Lung (tissue), 12 donors: ENCODE results near the gene ADAMTS6. TPM values are rescaled to one million over a fixed set of nuclear protein-coding genes. Genes with fewer than 3 reads are reported as not detected.

Source experiments
- ATAC-seq: fragments of 200-7000 bp; cut with Tn5 transposase; one replicate; pipeline ENCODE4 v1.9.1; 2020; ENCODE audit warnings: moderate number of reproducible peaks; ENCODE audit not compliant: insufficient read depth, low FRiP score
- DNase-seq, 3 donors: peaks; one replicate each; pipeline ENCODE4 v3.0.0-alpha.2; 2013 to 2017
- H3K27ac ChIP-seq, 2 donors: one replicate each; pipeline ENCODE4 v1.5.1; 2013; ENCODE audit warnings: mild to moderate bottlenecking in 2 of 2, moderate library complexity in 2 of 2, control low read depth in 1 of 2, inconsistent platforms in 1 of 2, low read depth in 1 of 2, low read length in 1 of 2
- H3K27me3 ChIP-seq, 3 donors: one replicate each; pipeline ENCODE4 v1.5.1; 2013; ENCODE audit warnings: low read length in 2 of 3; ENCODE audit not compliant: control insufficient read depth in 3 of 3, insufficient read depth in 3 of 3
- H3K36me3 ChIP-seq, 4 donors: one replicate each; pipeline ENCODE4 v1.5.1; 2013; ENCODE audit warnings: low read length in 4 of 4, mild to moderate bottlenecking in 1 of 4, moderate library complexity in 1 of 4; ENCODE audit not compliant: control insufficient read depth in 4 of 4, insufficient read depth in 4 of 4
- H3K4me1 ChIP-seq, 5 donors: one replicate each; pipeline ENCODE4 v1.5.1; 2013; ENCODE audit warnings: low read length in 5 of 5, mild to moderate bottlenecking in 2 of 5, moderate library complexity in 1 of 5; ENCODE audit not compliant: control insufficient read depth in 5 of 5, insufficient read depth in 5 of 5
- H3K4me3 ChIP-seq: one replicate; pipeline ENCODE4 v1.5.1; 2013; ENCODE audit warnings: mild to moderate bottlenecking, control low read depth, moderate library complexity
- H3K9ac ChIP-seq, 2 donors: one replicate each; pipeline ENCODE4 v1.5.1; 2013; ENCODE audit warnings: low read length in 2 of 2, control low read depth in 1 of 2; ENCODE audit not compliant: insufficient read depth in 1 of 2
- H3K9me3 ChIP-seq, 4 donors: one replicate each; pipeline ENCODE4 v1.5.1; 2013; ENCODE audit warnings: low read length in 3 of 4, mild to moderate bottlenecking in 1 of 4, moderate library complexity in 1 of 4; ENCODE audit not compliant: control insufficient read depth in 4 of 4, insufficient read depth in 3 of 4
- CTCF ChIP-seq: IDR thresholded peaks from 2 replicates; pipeline ENCODE4 v1.5.1; 2012; ENCODE audit warnings: mild to moderate bottlenecking; ENCODE audit errors: control extremely low read depth, extremely low read depth
- WGBS, 2 donors: extraction: QIAGEN DNeasy Blood & Tissue Kit; methylation state at CpG; one replicate each; pipeline ENCODE4 v1.1.7; 2013; 5-methylcytosine and 5-hydroxymethylcytosine counted together
- polyA plus RNA-seq, 2 donors: library from polyadenylated mRNA; stranded (reverse); fragments of 200-250 nt; gene quantifications; one replicate each; pipeline ENCODE4 v1.2.1, GENCODE V29; 2013
- total RNA-seq, 2 donors: library from RNA; depleted of rRNA in 1 of 2; stranded (reverse); fragments of >200 nt in 1 of 2; gene quantifications; one replicate each; pipeline ENCODE4 v1.2.1, GENCODE V29; 2014 to 2021
- donor health status: control.
- donor health status: control.
- donor health status: Bipolar disorder and iron deficiency.
- donor health status: healthy.
- donor health status: DM: yes; HTN: yes; CAD: no.

Gene ADAMTS6
- total and polyA plus RNA-seq, 4 donors: 0.19 to 16.8 (median 3.3) TPM

DNA sequence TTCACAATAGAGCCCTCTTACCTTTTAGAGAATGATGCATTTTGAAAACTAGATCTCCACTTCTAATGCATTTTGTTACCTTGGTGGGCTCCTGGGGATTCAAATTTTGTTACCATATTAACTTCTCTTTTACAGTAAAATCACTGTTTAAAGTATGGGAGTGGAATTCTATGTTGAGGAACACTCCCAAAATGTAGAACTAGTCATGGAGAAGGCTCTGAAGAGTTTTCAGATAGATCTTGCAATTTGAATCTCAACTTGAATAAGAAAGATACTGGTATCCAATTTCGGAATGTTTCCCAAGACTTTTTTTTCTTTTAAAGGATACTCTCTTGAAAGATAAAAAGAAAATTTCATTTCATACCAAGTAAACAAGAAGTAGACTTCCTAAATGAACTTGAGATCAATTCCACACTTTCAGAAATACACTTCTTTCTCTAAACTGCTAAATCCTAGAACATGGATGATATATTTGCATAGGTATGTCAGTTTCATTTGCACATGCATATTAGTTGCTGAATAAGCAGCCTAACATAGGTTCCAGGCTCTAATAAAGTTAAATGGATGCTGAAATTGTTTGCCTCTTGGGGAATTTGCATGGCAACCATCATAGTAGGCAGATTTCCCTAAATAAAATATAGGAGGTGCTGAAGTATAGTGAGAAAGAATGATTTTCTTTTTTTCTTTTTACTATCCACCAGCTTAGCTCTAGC is 205.4 kb downstream of the ADAMTS6 start:
- Histone ChIP-seq H3K9ac (no peak overlapping the region), H3K4me1 (no peaks in the 10 kb centered on the region), H3K4me3 (no peak overlapping the region), H3K27me3 (no peaks in the 10 kb centered on the region), H3K27ac (no peak overlapping the region), H3K9me3 (no peaks in the 10 kb centered on the region), H3K36me3 (no peaks in the 10 kb centered on the region)
- DNase-seq (no peak), ATAC-seq (no peak)
- no peak for TF ChIP-seq CTCF
- 78 to 81% methylated on average over 1 of the region's 1 CpG for WGBS, 2 donors

DNA sequence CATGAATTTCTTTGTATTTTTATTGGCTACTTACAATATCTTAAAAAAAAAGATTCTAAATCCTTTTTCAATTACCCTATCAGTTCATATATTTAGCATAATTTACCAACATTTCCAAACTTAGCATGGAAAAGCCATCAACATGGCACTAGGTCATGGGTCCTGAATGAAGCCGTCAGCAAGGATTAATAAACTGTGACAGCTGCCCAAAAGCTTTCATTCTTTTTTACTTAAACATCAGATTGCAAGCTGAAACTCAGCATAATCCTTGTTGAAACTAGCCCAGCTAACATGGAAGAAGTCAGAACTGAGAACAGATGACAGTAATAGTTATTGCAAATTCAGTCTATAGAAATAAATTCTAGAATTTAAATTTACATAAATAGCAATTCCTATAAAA is 209.8 kb downstream of the ADAMTS6 start:
- H3K4me1 ChIP-seq: peaks cover 0 to 16% (median 0%) of the 10 kb centered on the region in 5 donors
- ATAC-seq: no peak
- H3K4me3 ChIP-seq: no peak overlapping the region
- WGBS, 2 donors: 82 to 91% methylated on average over 1 of the region's 1 CpG
- no peak overlapping the region for H3K9ac ChIP-seq
- H3K36me3 ChIP-seq: peaks cover 0 to 4% (median 0%) of the 10 kb centered on the region in 4 donors
- H3K27ac ChIP-seq: no peak overlapping the region
- no peak for TF ChIP-seq CTCF
- DNase-seq: peak in 2 of 3 donors; percentile 54 to 59
- no peaks in the 10 kb centered on the region for H3K9me3 ChIP-seq
- H3K27me3 ChIP-seq: no peaks in the 10 kb centered on the region

- Histone ChIP-seq H3K27ac (no peak overlapping the region), H3K9me3 (no peaks in the 10 kb centered on the region), H3K9ac (no peak overlapping the region), H3K4me1 (peaks cover 0 to 23% (median 0%) of the 10 kb centered on the region in 5 donors), H3K27me3 (no peaks in the 10 kb centered on the region), H3K4me3 (no peak overlapping the region), H3K36me3 (peaks cover 0 to 4% (median 0%) of the 10 kb centered on the region in 4 donors)
- 89 to 92% methylated on average over 8 of the region's 8 CpGs for WGBS, 2 donors
- TF ChIP-seq CTCF: no peak
- ATAC-seq: no peak
- DNase-seq: peak; percentile 77 to 95 (median 92)
These were observed 213.2 kb downstream of the ADAMTS6 start for GRCh38 chr5:65268525-65268924.

GRCh38 chr5:65264420-65264819 is 217.3 kb downstream of the ADAMTS6 start:
- no peak for TF ChIP-seq CTCF
- H3K4me3 ChIP-seq: no peak overlapping the region
- no peaks in the 10 kb centered on the region for H3K27me3 ChIP-seq
- WGBS, 2 donors: 52 to 58% methylated on average over 1 of the region's 1 CpG
- no peak for ATAC-seq
- no peak overlapping the region for H3K9ac ChIP-seq
- no peak overlapping the region for H3K27ac ChIP-seq
- H3K36me3 ChIP-seq: peaks cover 0 to 4% (median 0%) of the 10 kb centered on the region in 4 donors
- DNase-seq: no peak
- no peaks in the 10 kb centered on the region for H3K9me3 ChIP-seq
- H3K4me1 ChIP-seq: peaks cover 3 to 36% (median 5%) of the 10 kb centered on the region in 5 donors
